Measurements from ENCODE around the gene ZSWIM6.

The ZSWIM6 gene

DNA sequence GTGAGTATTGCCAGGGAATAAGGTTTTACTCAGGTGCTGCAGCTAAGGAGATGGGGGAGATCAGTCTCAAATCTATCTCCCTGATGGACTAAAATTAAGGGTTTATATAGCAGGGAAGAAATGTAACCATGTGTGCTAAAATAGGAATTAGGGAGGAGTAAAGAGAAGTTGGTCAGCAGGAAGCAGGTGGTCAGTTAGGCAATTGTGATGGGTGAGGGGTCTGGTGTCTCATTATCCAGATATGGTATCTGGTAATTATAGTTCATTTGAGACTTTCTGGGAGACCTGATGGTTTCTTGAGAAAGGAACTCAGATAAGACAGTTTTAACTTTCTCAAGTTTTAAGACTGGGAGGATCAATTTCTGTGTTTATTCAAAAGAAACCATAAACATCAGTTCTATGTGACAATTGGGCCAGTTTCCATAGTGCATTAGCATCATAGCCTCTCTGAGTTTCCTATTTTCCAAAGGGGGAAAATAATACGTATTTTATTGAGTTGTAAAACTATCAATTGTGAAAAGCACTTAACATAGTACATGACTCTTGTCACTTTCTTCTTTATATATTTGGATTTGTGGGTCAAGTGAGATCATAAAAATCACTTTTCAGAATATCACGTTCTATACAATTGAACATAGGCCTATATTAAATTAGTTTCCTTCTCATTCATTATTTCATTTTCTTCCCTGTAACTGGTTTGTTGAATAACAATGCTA, 115.9 kb downstream of the ZSWIM6 start:
- no peak for DNase-seq (ENCODE audit: low read depth)

GRCh38 chr5:61449804-61450492, 117.9 kb downstream of the ZSWIM6 start:
- peak; percentile 88 for DNase-seq (ENCODE audit: low read depth)

DNA sequence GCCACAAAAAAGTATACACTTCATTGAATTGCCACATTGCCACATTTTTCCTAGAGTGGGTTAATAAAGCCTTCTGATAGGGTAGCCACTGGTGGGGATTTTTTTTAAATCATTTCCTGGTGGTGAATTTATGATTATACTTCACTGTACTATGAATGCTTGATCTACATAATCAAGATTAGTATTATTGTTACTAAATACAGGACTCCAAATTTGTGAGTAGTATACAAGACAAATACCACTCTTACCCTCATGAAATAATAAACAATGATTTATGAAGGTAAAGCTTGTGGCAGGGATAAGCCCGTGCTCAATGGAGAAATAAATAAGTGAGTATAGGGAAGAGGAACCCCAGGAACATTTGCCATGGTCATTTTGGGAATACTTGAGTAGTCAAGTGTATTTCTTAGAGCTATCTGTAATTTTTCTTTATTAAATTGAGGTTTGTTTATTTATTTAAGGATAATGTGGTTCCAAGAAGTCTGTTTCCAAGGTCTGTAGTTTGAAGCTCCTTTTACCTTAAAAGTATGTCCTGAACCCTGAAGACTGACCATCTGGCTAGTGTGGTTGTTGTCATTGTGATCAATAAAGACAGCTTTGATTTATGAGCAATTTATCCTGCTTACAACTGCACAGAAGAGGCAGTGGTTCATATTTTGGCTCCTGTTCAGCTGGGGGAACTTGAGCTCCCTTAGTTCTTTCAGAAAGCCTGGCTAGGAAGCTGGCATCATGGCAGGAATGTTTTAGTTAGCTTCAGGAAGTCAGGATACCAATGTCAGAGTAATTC, 118.6 kb downstream of the ZSWIM6 start:
- peak; percentile 85 for DNase-seq (ENCODE audit: low read depth)

- DNase-seq (ENCODE audit: low read depth): no peak
These were observed 123.3 kb downstream of the ZSWIM6 start for GRCh38 chr5:61455179-61456006.

DNA sequence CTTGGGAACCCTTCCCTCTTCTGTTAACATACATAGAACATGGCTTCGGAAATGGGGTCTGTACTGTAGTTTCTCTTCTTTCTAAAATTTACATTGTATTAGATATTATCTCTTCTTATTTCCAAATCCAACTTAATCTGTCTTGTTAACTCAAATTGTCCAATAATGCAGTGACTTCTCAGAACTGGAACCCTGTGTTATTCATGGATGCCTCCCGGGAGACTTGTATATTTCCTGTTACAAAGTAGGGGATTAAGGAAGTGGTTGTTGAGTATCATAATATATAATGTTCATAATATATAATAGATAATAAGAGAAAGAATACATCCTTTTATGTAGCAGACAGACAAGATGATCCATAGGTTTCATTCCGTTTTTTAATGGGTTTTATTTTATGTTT, 128.4 kb downstream of the ZSWIM6 start:
- DNase-seq (ENCODE audit: low read depth): no peak

DNA sequence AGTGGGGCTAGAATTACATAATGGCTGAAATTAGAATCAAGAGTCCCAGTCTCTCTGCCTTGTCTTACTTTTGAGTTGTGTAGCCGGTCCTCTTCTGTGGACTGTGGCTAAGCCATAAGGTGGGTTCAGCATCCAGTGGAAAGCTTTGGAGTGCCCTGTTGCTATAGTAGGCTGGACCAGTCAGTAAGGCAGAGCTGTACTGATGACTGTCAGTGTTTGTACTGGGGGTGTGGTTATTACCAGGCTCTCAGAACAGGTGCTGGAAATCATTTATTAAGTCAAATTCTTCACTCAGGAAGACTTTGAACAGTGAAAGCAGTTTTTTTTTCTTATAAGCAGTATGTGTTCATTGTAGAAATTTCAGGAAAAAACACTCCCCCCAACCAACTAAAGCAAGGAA, 129.4 kb downstream of the ZSWIM6 start:
- DNase-seq (ENCODE audit: low read depth): no peak

- no peak for DNase-seq (ENCODE audit: low read depth)
These were observed 129.9 kb downstream of the ZSWIM6 start for GRCh38 chr5:61461926-61462325.

DNA sequence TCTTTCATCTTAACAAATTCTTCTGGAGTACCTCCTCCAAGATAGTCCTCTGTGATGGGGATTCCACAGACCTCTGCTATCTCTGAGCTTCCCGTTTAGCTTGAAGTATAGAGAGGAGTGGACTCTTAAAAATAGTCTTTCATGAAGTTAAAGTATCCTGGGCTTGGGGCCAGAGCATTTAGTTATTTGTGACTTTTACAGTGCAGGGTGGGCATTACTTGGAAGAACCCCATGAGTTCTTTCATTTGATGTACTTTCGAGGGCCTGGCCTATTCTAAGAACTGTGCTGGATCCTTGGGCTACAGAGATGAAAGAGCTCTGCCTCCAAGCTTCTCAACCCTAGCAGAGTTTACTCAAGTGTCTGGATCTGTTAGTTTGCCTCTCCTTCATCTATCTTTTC, 131.5 kb downstream of the ZSWIM6 start:
- no peak for DNase-seq (ENCODE audit: low read depth)

DNA sequence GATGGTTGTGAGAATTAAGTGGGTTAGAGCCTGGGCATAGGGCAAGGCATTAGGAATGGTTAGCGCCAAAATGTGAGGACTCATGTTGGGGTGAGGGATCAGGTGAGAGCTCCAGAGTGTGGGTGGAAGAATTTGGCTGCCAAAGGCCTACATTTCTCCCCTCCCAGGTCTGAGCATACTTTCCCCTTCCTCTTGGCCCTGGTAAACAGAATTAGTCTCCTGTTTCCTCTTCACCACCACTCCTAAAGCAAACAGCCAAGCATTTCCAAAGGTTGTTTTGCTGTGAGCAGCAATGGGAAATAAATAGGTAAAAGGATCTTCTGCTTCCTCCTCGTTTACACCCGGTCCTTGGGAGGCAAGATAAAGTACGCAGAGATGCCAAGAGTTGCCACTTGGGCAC, 132.5 kb downstream of the ZSWIM6 start:
- no peak for DNase-seq (ENCODE audit: low read depth)

DNA sequence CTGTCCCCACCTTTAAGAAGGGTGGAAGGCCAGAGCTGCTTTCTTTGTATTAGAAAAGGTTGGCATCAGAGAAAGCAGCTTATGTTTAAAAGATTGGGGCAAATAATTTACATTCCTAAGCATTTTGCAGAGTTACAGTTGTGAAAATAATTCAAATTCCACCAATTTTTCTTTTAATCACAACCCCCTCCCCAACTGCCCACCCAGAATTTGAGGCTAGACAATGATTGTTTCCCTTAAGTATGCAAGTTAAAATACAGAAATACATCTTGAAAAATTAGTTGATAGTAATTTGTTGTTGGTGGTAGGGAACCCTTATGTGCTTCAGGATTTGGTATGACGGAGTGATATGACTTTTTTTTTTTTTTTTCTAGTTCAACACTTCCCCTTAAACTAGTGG, 133.0 kb downstream of the ZSWIM6 start:
- DNase-seq (ENCODE audit: low read depth): no peak

DNA sequence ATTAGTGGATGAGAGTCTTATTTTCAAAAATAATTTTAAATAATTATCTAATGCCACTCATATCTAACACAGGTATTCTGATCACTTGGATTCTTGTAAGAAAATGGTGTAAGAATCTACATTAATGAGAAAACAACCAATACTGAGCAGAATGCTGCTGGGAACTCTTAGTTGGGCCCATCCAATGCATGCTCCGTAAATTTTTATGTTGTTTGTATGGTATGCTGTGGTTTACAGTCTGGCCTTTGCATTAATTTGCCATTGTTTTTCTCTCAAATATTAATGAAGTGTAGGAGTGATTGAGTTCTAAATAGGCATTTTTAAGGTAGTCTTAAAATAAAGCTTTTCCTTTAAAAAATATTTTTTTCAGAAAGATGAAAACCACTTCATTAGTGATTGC, 133.4 kb downstream of the ZSWIM6 start:
- no peak for DNase-seq (ENCODE audit: low read depth)

DNA sequence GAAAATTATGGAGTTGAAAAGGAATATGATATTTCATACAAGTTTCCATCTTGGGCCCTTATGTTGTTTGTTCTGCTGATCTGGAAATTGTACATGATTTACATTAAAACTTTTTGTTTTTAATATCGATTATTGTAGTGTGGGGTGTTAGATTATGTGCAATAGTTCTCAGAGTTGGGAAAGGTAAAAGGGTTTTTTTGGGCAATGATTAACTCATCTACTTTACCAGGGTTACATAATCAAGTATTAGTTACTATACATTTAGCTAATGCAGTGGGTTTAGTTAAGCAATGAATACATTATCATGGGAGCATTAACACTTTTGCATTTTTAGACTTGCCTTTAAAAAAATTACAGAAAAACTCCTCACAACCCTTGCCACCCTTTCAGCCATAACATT, 134.0 kb downstream of the ZSWIM6 start:
- DNase-seq (ENCODE audit: low read depth): no peak

DNA sequence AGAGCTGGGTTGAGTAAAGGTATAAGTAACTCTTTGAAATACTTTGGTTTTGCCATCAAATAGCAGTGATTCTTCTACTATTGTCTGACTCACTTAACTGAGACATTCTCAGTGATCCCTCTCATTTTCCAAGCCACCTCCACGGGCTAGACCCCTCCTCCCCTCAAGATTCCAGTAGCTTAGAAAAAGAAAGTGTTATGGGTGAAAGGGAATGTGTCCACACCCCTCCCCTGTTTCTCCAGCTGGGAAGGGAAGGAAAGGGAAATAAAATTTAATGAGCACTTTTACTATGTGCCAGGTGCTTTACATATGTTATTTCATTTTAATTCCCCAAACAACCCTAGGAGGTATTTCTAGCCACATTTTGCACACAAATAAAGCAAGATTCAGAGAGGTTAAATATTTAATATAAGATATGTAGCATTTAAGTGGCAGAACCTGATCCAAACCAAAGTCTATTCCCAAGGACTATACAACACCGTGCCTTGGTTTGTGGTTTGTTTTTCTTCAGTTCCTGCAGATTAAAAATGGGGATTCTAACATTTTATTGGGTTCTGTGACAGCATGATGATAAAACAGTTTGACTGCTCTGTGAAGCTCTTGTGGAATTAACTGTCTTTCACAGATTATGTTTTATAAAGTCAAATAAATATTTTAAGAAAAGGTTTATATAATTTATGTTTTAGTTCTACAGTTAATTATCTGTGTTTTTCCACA, 135.9 kb downstream of the ZSWIM6 start:
- DNase-seq (ENCODE audit: low read depth): no peak

GRCh38 chr5:61468483-61468865, 136.4 kb downstream of the ZSWIM6 start:
- no peak for DNase-seq (ENCODE audit: low read depth)

GRCh38 chr5:61471352-61471751, 139.3 kb downstream of the ZSWIM6 start:
- no peak for DNase-seq (ENCODE audit: low read depth)

GRCh38 chr5:61472172-61472958, 140.3 kb downstream of the ZSWIM6 start:
- DNase-seq (ENCODE audit: low read depth): no peak

DNA sequence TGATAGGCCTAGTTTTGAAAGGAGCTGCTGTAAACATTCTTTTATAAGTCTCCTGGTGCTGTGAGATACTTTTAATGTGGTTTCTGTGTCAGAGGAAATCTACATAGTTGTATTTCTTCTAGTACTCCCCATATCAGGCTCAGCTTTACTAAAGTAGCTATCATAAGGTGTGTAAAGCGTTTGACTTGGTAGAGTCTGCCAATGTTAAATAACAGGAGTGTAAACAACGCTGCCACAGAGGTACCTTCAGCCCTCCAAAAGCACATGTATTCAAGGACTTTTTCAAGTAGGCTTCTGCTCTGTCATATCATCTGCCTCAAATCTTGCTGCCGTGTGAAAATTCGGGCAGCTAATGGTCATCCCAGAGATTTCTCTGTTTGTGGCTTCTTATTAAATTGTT, 142.7 kb downstream of the ZSWIM6 start:
- no peak for DNase-seq (ENCODE audit: low read depth)

DNA sequence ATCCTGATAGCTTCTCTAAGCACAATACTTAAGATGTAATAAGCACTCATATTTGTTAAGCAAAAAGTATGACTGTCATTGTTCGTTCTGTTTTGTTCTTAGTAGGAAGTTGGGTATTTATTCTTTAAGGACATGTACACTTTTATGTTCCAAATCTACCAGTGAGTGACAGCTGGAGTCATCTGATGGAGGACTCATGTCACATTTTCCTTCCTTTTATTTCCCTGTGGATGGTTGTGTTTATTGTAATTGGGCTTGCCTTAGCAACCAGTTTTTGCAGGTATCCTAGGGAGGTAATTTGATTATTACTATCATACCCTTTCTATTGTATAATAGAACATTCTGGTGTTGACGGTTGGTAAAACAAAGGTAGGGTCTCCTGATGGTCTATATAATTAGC, 145.7 kb downstream of the ZSWIM6 start:
- no peak for DNase-seq (ENCODE audit: low read depth)

DNA sequence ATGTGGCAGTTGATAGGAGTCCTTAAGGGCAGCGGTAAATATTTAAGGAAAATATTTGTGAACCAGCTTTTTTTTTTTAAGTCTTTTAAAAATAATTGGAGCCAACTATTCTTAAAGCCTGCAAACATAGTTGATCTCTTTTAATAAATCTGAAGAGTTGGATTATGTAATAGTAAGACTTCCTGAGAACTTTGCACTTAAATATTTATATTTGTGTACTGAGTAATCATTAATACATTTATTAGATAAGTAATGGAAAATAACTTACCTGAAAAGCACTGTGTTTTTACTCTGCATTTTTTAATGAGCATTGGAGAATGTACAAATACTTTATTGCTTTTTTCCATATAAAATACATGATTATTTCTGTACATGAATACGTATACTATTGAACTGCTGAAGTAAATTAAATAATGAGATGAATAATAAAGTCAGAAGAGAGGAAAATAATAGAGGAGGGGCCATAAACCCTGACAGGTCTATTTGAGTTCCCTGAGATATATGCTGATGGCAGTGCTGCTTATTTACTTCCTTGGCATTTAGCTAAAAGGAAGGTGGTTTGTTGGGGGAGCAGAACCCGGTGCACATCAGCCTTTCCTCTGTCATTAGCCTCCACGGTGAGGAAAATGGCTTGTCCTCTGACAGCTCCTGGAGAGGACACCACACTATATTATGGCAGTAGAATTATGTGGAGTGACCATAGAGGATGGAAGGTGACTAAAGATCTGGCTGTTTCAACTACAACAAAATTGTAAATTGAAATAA, 148.0 kb downstream of the ZSWIM6 start:
- DNase-seq (ENCODE audit: low read depth): no peak

DNA sequence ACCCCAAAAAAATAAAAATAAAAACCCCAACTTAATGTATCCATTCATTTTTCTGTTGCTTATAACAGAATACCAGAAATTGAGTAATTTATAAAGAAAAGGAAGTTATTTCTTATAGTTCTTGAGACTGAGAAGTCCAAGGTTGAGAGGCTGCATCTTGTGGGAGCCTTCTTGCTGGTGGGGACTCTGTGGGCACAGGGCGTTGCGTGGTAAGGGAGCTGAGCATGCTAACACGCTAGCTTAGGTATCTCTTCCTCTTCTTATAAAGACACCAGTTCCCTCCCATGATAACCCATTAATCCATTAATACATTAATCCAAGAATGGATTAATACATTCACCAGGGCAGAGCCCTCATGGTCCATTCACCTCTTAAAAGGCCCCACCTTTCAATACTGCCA, 150.9 kb downstream of the ZSWIM6 start:
- no peak for DNase-seq (ENCODE audit: low read depth)

All from fibroblast of gingiva (primary cell).